Thyroid gland (tissue), 4 donors: Measurements from ENCODE around the gene ST7.
"Not testable (repeated sequence)": the region's sequence is repeated elsewhere in the genome, so short reads cannot be mapped to it uniquely, and the experiment has no call there.

Source experiments
- CTCF ChIP-seq, 6 experiments: fragments of 200-600 bp in 3 of 6; fragments of 450-650 bp in 3 of 6; sonication (generic) in 3 of 6; IDR thresholded peaks; one replicate each; pipeline ENCODE4 v1.5.1; 2016 to 2019; ENCODE audit warnings: antibody characterized with exemption in 6 of 6, mild to moderate bottlenecking in 2 of 6, inconsistent platforms in 1 of 6, moderate library complexity in 1 of 6
- POLR2A ChIP-seq, 2 donors: fragments of 450-650 bp; IDR thresholded peaks; one replicate each; pipeline ENCODE4 v1.6.1; 2017; ENCODE audit warnings: antibody characterized with exemption in 2 of 2, mild to moderate bottlenecking in 2 of 2, moderate library complexity in 1 of 2

DNA sequence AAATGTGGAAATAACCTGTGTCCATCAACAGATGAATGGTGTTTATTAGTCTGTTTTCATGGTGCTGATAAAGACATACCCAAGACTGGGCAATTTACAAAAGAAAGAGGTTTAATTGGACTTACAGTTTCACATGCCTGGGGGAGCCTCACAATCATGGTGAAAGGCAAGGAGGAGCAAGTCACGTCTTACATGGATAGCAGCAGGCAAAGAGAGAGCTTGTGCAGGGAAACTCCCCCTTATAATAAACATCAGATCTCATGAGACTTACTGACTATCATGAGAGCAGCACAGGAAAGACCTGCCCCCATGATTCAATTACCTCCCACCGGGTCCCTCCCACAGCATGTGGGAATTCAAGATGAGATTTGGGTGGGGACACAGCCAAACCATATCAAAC is 292.4 kb downstream of the ST7 start:
- TF ChIP-seq CTCF, POLR2A (IDR thresholded peaks at IDR 0.05): not testable (repeated sequence)
